ENCODE results near the gene CATSPERZ. TPM values are rescaled to one million over a fixed set of nuclear protein-coding genes. Genes with fewer than 3 reads are reported as not detected.
"Not testable (repeated sequence)": the region's sequence is repeated elsewhere in the genome, so short reads cannot be mapped to it uniquely, and the experiment has no call there.

CATSPERZ gene
- total RNA-seq, 2 donors from 2014 or later: not detected

DNA sequence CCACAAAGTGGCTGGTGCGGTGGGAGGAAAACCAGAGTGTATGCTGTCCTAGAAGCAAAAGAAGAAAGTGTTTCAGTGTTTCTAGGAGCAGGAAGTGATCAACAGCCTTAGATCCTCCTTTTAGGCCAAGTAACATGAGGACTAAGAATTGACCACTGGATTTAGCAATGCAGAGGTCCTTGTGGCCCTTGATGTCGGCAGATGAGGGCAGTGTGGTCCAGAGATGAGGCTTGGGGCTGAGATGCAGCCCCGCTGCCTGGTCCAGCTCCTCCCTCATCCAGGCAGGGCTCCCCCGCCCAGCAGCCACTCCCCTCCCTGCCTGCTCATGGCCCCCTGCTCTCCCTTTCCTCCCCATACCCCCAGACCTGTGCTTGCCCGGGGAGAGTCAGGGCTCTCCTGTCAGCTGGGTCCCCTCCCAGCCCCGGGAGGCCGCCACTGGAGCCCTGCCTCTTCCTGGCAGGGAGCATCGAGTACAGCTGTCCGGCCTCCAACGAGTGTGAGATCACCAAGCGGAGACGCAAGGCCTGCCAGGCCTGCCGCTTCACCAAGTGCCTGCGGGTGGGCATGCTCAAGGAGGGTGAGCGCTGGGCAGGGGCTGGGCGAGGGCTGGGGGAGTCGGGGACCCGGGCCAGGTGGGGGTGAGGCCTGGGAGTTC lies 13.5 kb downstream of the CATSPERZ start:
- H3K9me3 ChIP-seq (ENCODE audit: control insufficient read depth, low read length): no peaks in the 10 kb centered on the region
- no peaks in the 10 kb centered on the region for H3K4me1 ChIP-seq (ENCODE audit: control insufficient read depth, insufficient read depth, low read length)
- Mint-ChIP-seq H3K36me3 (ENCODE audit: low read depth) (peaks cover 36% of the 10 kb centered on the region), H3K4me3 (no peak overlapping the region), H3K4me1 (peaks cover 6% of the 10 kb centered on the region), H3K27ac (no peak overlapping the region), H3K9me3 (no peaks in the 10 kb centered on the region), H3K27me3 (ENCODE audit: insufficient read depth) (no peaks in the 10 kb centered on the region)
- 92% methylated on average over 10 to 18 of the region's 18 CpGs for WGBS, 2 experiments (ENCODE audit: insufficient coverage in 1 of 2, insufficient read length in 1 of 2)
- no peak overlapping the region for H3K9ac ChIP-seq (ENCODE audit: extremely low read depth, low read length, poor library complexity, severe bottlenecking)
- DNase-seq: no peak
- peaks cover 28% of the 10 kb centered on the region for H3K36me3 ChIP-seq (ENCODE audit: control insufficient read depth, insufficient read depth, low read length)
- TF ChIP-seq, protein P1, sequence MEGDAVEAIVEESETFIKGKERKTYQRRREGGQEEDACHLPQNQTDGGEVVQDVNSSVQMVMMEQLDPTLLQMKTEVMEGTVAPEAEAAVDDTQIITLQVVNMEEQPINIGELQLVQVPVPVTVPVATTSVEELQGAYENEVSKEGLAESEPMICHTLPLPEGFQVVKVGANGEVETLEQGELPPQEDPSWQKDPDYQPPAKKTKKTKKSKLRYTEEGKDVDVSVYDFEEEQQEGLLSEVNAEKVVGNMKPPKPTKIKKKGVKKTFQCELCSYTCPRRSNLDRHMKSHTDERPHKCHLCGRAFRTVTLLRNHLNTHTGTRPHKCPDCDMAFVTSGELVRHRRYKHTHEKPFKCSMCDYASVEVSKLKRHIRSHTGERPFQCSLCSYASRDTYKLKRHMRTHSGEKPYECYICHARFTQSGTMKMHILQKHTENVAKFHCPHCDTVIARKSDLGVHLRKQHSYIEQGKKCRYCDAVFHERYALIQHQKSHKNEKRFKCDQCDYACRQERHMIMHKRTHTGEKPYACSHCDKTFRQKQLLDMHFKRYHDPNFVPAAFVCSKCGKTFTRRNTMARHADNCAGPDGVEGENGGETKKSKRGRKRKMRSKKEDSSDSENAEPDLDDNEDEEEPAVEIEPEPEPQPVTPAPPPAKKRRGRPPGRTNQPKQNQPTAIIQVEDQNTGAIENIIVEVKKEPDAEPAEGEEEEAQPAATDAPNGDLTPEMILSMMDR (conservative IDR thresholded peaks at IDR 0.05): no peak
- no peak overlapping the region for H3K27ac ChIP-seq (ENCODE audit: low read depth, low read length)
- no peak overlapping the region for H3K4me3 ChIP-seq (ENCODE audit: low read length)
- H3K27me3 ChIP-seq (ENCODE audit: control insufficient read depth, insufficient read depth, low read length, poor library complexity, severe bottlenecking): no peaks in the 10 kb centered on the region

DNA sequence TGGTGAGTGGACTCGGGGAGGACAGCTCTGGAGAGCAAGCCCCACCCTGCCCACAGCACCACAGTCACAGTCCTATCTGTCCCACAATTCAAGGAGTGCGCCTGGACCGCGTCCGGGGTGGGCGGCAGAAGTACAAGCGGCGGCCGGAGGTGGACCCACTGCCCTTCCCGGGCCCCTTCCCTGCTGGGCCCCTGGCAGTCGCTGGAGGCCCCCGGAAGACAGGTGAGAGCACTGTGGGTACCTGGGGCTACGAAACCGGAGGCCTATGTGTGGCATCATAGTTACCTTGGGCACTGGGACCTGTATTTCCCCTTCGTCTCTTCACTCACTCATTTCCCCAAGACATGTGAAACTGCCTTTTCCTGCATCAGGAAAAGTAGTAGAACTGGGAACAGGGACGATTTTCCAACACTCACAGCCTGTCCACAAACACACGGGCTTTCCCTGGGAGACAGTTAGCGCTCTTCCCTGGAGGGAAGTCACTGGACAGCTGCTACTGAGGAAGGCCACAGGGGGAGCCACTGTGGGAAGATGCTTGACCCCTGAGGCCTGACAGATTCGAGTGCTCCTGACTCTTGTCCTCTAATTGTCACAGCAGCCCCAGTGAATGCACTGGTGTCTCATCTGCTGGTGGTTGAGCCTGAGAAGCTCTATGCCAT lies 14.1 kb downstream of the CATSPERZ start:
- Histone ChIP-seq H3K27me3 (ENCODE audit: control insufficient read depth, insufficient read depth, low read length, poor library complexity, severe bottlenecking) (no peaks in the 10 kb centered on the region), H3K9ac (ENCODE audit: extremely low read depth, low read length, poor library complexity, severe bottlenecking) (no peak overlapping the region), H3K36me3 (ENCODE audit: control insufficient read depth, insufficient read depth, low read length) (peaks cover 28% of the 10 kb centered on the region), H3K4me3 (ENCODE audit: low read length) (no peak overlapping the region), H3K9me3 (ENCODE audit: control insufficient read depth, low read length) (no peaks in the 10 kb centered on the region), H3K27ac (ENCODE audit: low read depth, low read length) (no peak overlapping the region), H3K4me1 (ENCODE audit: control insufficient read depth, insufficient read depth, low read length) (peaks cover under 1% of the 10 kb centered on the region)
- H3K4me1 Mint-ChIP-seq: peaks cover 11% of the 10 kb centered on the region
- TF ChIP-seq, protein P1 (conservative IDR thresholded peaks at IDR 0.05): peak; percentile 62
- H3K9me3 Mint-ChIP-seq: no peaks in the 10 kb centered on the region
- H3K4me3 Mint-ChIP-seq: no peak overlapping the region
- peak overlapping the region; percentile 59 for H3K27ac Mint-ChIP-seq
- no peaks in the 10 kb centered on the region for H3K27me3 Mint-ChIP-seq (ENCODE audit: insufficient read depth)
- peaks cover 34% of the 10 kb centered on the region for H3K36me3 Mint-ChIP-seq (ENCODE audit: low read depth)
- 94% methylated on average over 12 to 19 of the region's 19 CpGs for WGBS, 2 experiments (ENCODE audit: insufficient coverage in 1 of 2, insufficient read length in 1 of 2)
- DNase-seq: no peak

DNA sequence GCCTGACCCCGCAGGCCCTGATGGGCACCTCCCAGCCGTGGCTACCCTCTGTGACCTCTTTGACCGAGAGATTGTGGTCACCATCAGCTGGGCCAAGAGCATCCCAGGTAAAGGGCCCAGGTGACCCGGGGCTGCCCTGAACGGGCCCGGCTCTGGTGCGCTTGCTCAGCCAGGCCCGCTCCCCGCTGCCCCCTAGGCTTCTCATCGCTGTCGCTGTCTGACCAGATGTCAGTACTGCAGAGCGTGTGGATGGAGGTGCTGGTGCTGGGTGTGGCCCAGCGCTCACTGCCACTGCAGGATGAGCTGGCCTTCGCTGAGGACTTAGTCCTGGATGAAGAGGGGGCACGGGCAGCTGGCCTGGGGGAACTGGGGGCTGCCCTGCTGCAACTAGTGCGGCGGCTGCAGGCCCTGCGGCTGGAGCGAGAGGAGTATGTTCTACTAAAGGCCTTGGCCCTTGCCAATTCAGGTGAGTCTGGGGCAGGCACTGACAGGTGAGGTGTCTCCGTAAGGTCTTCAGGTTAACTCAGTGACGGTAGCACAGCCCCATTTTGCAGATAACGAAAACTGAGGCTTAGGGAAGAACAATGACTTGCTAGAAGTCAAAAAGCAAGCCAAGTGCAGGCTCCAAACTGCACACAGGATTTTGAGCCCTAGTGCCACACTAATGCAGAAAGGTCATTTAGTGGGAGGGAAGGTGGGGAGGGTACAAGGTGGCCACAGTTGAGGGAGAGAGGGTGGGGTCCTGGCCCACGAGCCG lies 14.8 kb downstream of the CATSPERZ start:
- no peak overlapping the region for H3K27ac Mint-ChIP-seq
- Histone ChIP-seq H3K27me3 (ENCODE audit: control insufficient read depth, insufficient read depth, low read length, poor library complexity, severe bottlenecking) (no peaks in the 10 kb centered on the region), H3K9me3 (ENCODE audit: control insufficient read depth, low read length) (no peaks in the 10 kb centered on the region), H3K4me1 (ENCODE audit: control insufficient read depth, insufficient read depth, low read length) (peaks cover 5% of the 10 kb centered on the region), H3K36me3 (ENCODE audit: control insufficient read depth, insufficient read depth, low read length) (peaks cover 34% of the 10 kb centered on the region), H3K4me3 (ENCODE audit: low read length) (no peak overlapping the region), H3K27ac (ENCODE audit: low read depth, low read length) (no peak overlapping the region), H3K9ac (ENCODE audit: extremely low read depth, low read length, poor library complexity, severe bottlenecking) (no peak overlapping the region)
- WGBS, 2 experiments (ENCODE audit: insufficient coverage in 1 of 2, insufficient read length in 1 of 2): 85 to 92% methylated on average over 11 to 24 of the region's 24 CpGs
- TF ChIP-seq, protein P1 (conservative IDR thresholded peaks at IDR 0.05): peak; percentile 44
- peak; percentile 71 for DNase-seq
- H3K27me3 Mint-ChIP-seq (ENCODE audit: insufficient read depth): no peaks in the 10 kb centered on the region
- peaks cover 12% of the 10 kb centered on the region for H3K4me1 Mint-ChIP-seq
- H3K36me3 Mint-ChIP-seq (ENCODE audit: low read depth): peaks cover 35% of the 10 kb centered on the region
- H3K4me3 Mint-ChIP-seq: peak overlapping the region; percentile 28
- H3K9me3 Mint-ChIP-seq: no peaks in the 10 kb centered on the region

DNA sequence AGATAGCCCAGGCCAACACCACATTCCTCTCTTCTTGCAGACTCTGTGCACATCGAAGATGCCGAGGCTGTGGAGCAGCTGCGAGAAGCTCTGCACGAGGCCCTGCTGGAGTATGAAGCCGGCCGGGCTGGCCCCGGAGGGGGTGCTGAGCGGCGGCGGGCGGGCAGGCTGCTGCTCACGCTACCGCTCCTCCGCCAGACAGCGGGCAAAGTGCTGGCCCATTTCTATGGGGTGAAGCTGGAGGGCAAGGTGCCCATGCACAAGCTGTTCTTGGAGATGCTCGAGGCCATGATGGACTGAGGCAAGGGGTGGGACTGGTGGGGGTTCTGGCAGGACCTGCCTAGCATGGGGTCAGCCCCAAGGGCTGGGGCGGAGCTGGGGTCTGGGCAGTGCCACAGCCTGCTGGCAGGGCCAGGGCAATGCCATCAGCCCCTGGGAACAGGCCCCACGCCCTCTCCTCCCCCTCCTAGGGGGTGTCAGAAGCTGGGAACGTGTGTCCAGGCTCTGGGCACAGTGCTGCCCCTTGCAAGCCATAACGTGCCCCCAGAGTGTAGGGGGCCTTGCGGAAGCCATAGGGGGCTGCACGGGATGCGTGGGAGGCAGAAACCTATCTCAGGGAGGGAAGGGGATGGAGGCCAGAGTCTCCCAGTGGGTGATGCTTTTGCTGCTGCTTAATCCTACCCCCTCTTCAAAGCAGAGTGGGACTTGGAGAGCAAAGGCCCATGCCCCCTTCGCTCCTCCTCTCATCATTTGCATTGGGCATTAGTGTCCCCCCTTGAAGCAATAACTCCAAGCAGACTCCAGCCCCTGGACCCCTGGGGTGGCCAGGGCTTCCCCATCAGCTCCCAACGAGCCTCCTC lies 15.7 kb downstream of the CATSPERZ start:
- H3K27ac ChIP-seq (ENCODE audit: low read depth, low read length); H3K9me3 ChIP-seq (ENCODE audit: control insufficient read depth, low read length); DNase-seq; H3K9me3 Mint-ChIP-seq; H3K9ac ChIP-seq (ENCODE audit: extremely low read depth, low read length, poor library complexity, severe bottlenecking); H3K27me3 Mint-ChIP-seq (ENCODE audit: insufficient read depth); H3K27me3 ChIP-seq (ENCODE audit: control insufficient read depth, insufficient read depth, low read length, poor library complexity, severe bottlenecking); H3K4me1 ChIP-seq (ENCODE audit: control insufficient read depth, insufficient read depth, low read length): not testable (repeated sequence)
- H3K4me3 Mint-ChIP-seq: peak overlapping the region; percentile 94
- Histone ChIP-seq H3K36me3 (ENCODE audit: control insufficient read depth, insufficient read depth, low read length) (peaks cover 40% of the 10 kb centered on the region), H3K4me3 (ENCODE audit: low read length) (peak overlapping the region; percentile 84)
- H3K36me3 Mint-ChIP-seq (ENCODE audit: low read depth): peaks cover 40% of the 10 kb centered on the region
- H3K27ac Mint-ChIP-seq: peak overlapping the region; percentile 99
- H3K4me1 Mint-ChIP-seq: peaks cover 12% of the 10 kb centered on the region
- 87 to 100% methylated on average over 5 to 25 of the region's 25 CpGs for WGBS, 2 experiments (ENCODE audit: insufficient coverage in 1 of 2, insufficient read length in 1 of 2)

Measured in endodermal cell (in vitro differentiated cells).